HG02981 (cell line): ENCODE data around the gene TMEM151B.

Source experiments
- ATAC-seq: cut with Tn5 transposase; IDR thresholded peaks from one replicate; pipeline ENCODE4 v1.9.1; 2021; ENCODE audit warnings: mild to moderate bottlenecking, moderate library complexity; ENCODE audit not compliant: unreplicated experiment

The TMEM151B gene

GRCh38 chr6:44232676-44233566 lies 37.3 kb upstream of the TMEM151B start:
- ATAC-seq: no peak

- no peak for ATAC-seq
Measured at GRCh38 chr6:44233567-44234100, 36.6 kb upstream of the TMEM151B start.

- no peak for ATAC-seq
Measured at GRCh38 chr6:44234101-44235025, 35.9 kb upstream of the TMEM151B start.

GRCh38 chr6:44235269-44235668 lies 35.0 kb upstream of the TMEM151B start:
- ATAC-seq: no peak

DNA sequence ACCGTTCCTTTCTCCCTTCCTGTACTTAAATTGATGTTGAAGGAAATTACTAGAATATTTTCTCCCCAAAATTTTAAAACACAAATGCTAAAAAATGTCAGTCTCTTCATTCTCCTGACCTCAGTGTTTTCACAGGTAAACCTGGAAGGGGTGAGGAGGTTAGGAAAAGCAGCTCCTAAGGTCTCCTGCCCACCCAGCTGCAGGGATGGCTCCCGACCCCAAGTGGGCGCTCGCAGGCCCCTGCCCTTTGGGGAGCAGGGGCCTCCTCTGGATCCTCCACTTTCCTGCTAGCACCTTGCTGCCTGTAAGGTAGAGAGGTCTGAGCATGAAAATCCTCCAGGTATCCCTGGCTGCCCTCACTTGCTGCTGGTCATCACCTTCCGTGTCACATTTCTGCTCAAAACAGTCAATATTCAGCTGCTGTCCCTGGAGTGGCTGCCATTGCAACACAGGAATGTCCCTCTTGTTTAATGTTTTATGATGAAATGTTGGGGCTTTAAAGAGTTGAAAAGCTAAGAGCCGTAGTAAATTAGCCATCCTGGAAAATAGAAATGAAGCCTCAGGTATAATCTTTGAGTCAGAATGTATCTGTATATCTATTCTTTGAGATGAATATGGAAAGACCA lies 34.2 kb upstream of the TMEM151B start:
- ATAC-seq: no peak

GRCh38 chr6:44237021-44237812 lies 33.0 kb upstream of the TMEM151B start:
- peak; percentile 43 for ATAC-seq

- peak; percentile 83 for ATAC-seq
Measured at GRCh38 chr6:44237813-44238433, 32.3 kb upstream of the TMEM151B start.

- ATAC-seq: no peak
Measured at GRCh38 chr6:44238687-44239350, 31.4 kb upstream of the TMEM151B start.

- ATAC-seq: no peak
Measured at GRCh38 chr6:44243345-44243744, 26.9 kb upstream of the TMEM151B start.

GRCh38 chr6:44245391-44245911 lies 24.8 kb upstream of the TMEM151B start:
- no peak for ATAC-seq

- ATAC-seq: peak; percentile 34
Measured at GRCh38 chr6:44245912-44246662, 24.2 kb upstream of the TMEM151B start.

GRCh38 chr6:44246663-44247337 lies 23.4 kb upstream of the TMEM151B start, which contains the start of gene HSP90AB1:
Gene HSP90AB1 (plus strand): TSS chr6:44247101. CDS start chr6:44248630, 1,529 bp downstream.
- peak; percentile 54 for ATAC-seq

- ATAC-seq: peak; percentile 30
Measured at GRCh38 chr6:44247338-44248302, 22.6 kb upstream of the TMEM151B start.

DNA sequence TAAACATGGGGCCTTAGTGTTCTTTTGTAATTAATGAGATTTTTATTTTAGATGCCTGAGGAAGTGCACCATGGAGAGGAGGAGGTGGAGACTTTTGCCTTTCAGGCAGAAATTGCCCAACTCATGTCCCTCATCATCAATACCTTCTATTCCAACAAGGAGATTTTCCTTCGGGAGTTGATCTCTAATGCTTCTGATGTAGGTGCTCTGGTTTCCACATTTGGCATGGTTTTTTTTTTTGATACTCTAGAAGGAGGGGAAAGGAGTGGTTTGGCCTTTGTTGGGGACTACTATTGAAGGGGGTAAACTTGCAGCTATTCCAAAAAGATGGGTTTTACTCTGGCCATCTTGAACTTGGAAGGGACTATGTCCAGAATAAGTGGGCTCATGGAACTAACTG lies 21.7 kb upstream of the TMEM151B start:
- ATAC-seq: no peak

- no peak for ATAC-seq
Measured at GRCh38 chr6:44249082-44249748, 21.0 kb upstream of the TMEM151B start.
